Stimulated activated CD8-positive, alpha-beta memory T cell treated with anti-CD3 and anti-CD28 coated beads, Interleukin-4, amount 100 ng/mL, for 48 hours (primary cell): ENCODE measurements around the gene HBG2.
"Not testable (repeated sequence)": the region's sequence is repeated elsewhere in the genome, so short reads cannot be mapped to it uniquely, and the experiment has no call there.

ENCODE experiments used
- DNase-seq: peaks from one replicate; pipeline ENCODE4 v3.0.0-alpha.2; 2020

HBG2 gene

DNA sequence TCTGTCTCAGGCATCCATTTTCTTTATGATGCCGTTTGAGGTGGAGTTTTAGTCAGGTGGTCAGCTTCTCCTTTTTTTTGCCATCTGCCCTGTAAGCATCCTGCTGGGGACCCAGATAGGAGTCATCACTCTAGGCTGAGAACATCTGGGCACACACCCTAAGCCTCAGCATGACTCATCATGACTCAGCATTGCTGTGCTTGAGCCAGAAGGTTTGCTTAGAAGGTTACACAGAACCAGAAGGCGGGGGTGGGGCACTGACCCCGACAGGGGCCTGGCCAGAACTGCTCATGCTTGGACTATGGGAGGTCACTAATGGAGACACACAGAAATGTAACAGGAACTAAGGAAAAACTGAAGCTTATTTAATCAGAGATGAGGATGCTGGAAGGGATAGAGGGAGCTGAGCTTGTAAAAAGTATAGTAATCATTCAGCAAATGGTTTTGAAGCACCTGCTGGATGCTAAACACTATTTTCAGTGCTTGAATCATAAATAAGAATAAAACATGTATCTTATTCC is 26.1 kb upstream of the HBG2 start:
- DNase-seq: peak; percentile 28

GRCh38 chr11:5279471-5280090 is 25.0 kb upstream of the HBG2 start:
- no peak for DNase-seq

- DNase-seq: no peak
These were observed 23.3 kb upstream of the HBG2 start for GRCh38 chr11:5277807-5278382.

- no peak for DNase-seq
These were observed 22.1 kb upstream of the HBG2 start for GRCh38 chr11:5276697-5277096.

- DNase-seq: no peak
These were observed 21.0 kb upstream of the HBG2 start for GRCh38 chr11:5275369-5276110.

GRCh38 chr11:5274395-5274794 is 19.8 kb upstream of the HBG2 start:
- DNase-seq: no peak

- DNase-seq: no peak
These were observed 17.9 kb upstream of the HBG2 start for GRCh38 chr11:5272395-5273017.

DNA sequence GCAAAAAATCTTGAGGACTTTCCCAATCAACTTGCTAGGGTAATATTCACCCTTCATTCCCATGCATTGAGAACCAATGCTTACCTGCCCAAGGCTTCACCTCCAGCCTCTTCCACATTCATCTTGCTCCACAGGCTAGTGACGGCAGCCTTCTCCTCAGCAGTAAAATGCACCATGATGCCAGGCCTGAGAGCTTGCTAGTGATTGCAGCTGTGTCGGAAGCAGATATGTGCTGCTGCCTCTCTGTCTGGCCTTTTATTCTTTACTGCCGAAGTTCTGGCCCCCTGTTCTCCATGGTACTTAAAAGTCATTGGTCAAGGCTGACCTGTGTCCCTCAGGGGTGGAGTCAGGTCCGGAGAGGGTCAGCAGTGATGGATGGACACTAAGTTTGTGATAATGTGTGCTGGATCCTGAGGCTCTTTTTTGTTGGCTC is 15.2 kb upstream of the HBG2 start, which contains the start of gene HBE1:
Gene HBE1, minus strand, starts transcription at position 231 of the 433 bp plus-strand sequence. Its CDS starts 55 bp downstream, at position 176.
- no peak for DNase-seq

GRCh38 chr11:5267033-5267563 is 12.5 kb upstream of the HBG2 start:
- no peak for DNase-seq

DNA sequence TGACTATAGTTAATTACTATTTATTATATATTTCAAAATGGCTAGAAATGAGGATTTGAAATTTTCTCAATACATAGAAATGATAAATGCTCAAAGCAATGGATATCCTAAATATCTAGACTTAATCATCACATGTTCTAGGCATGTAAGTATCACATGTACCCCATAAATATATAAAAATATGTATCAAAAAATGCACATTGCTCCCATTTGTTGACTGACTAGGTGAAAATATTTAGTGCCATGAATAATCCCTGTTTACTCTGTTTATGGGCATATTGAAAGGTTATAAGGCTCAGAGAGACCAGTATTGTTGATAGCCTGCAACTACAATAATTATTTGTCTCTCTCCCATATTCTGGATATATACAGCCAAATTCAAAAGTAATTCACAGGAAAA is 12.0 kb upstream of the HBG2 start:
- no peak for DNase-seq

DNA sequence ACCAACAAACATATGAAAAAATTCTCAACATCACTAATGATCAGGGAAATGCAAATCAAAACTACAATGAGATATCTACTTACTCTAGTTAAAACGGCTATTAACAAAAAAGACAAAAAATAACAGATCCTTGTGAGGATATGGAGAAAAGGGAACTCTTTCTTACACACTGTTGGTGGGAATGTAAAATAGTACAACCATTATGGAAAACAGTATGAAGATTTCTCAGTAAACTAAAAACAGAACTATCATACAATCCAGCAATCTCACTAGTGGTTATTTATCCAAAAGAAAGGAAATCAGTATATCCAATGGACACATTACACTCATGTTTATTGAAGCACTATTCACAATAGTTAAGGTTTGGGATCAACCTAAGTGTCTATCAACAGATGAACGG is 11.3 kb upstream of the HBG2 start:
- no peak for DNase-seq

- no peak for DNase-seq
These were observed 4.1 kb upstream of the HBG2 start for GRCh38 chr11:5258543-5259262.

DNA sequence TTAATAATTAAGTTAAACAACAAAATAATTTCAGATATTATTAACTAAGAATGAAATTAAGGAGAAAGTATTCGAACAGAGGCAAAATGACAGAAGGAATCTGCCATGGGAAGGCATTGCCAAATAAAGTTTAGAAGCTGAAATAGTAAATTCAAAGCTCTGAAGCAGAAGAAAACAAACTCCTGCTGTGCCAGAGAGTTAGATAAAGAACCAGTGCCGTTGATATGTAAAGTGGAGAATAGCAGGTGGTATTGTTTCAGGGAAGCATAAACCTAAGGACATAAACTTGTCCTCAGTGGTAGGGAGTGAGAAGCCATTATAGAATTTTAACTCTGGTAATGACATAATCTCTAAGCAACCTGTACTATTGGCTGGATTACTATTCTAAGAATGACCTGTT is 2.7 kb upstream of the HBG2 start:
- DNase-seq: no peak

DNA sequence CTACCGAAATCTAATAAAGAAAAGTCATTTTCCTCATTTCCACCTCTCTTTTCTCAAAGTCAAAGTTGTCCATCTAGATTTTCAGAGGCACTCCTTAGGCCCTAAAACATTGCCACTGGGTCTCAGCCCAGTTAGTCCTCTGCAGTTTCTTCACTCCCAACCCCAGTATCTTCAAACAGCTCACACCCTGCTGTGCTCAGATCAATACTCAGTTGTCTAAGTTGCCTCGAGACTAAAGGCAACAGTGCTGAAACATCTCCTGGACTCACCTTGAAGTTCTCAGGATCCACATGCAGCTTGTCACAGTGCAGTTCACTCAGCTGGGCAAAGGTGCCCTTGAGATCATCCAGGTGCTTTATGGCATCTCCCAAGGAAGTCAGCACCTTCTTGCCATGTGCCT is 558 bp downstream of the HBG2 start:
- DNase-seq: not testable (repeated sequence)

- DNase-seq: not testable (repeated sequence)
These were observed 1.1 kb downstream of the HBG2 start for GRCh38 chr11:5253440-5253839.

GRCh38 chr11:5252919-5253265 is 1.7 kb downstream of the HBG2 start:
- no peak for DNase-seq

GRCh38 chr11:5252192-5252918 is 2.2 kb downstream of the HBG2 start:
- no peak for DNase-seq

DNA sequence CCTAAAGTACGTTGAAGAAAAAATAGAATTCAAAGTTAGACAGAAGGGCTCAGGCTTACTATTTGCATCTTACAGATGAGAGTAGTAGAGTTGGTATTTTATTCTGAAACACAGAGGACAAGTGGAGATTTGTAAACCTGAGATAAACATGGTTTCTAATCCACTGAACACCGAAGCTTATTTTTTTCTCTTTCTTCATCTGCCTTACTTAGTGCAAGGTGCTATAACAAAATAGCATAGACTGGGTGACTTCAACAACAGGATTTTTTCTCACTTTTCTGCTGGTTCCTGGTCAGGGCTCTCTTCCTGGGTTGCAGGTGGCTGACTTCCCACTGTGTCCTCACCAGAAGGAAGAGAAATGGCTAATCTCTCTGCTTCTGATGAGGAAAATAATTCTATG is 2.8 kb downstream of the HBG2 start:
- DNase-seq: no peak

GRCh38 chr11:5250543-5251204 is 3.9 kb downstream of the HBG2 start:
- no peak for DNase-seq

GRCh38 chr11:5249807-5250396 is 4.7 kb downstream of the HBG2 start, which contains the start of gene HBG1:
HBG1 (minus strand) TSS chr11:5249857; CDS start chr11:5249804, 53 bp downstream.
- not testable (repeated sequence) for DNase-seq

DNA sequence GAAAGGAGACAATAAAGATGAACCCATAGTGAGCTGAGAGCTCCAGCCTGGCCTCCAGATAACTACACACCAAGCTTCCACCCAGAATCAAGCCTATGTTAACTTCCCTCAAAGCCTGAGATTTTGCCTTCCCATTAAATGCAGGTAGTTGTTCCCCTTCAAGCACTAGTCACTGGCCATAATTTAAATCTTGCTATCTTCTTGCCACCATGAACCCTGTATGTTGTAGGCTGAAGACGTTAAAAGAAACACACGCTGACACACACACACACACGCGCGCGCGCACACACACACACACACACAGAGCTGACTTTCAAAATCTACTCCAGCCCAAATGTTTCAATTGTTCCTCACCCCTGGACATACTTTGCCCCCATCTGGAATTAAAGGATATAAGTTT is 6.1 kb downstream of the HBG2 start:
- not testable (repeated sequence) for DNase-seq
